Esophagus muscularis mucosa (tissue), 4 donors: ENCODE data around the gene MYO1E.

Experiments used
- CTCF ChIP-seq, 3 experiments: fragments of 200-600 bp in 2 of 3; fragments of 450-650 bp in 1 of 3; sonication (generic) in 2 of 3; IDR thresholded peaks; one replicate each; pipeline ENCODE4 v1.5.1; 2017 to 2019; ENCODE audit warnings: antibody characterized with exemption in 3 of 3, mild to moderate bottlenecking in 2 of 3, moderate library complexity in 1 of 3
- EP300 ChIP-seq: sonication (generic); formaldehyde crosslinking; IDR thresholded peaks from one replicate; pipeline ENCODE4 v1.6.1; 2017; ENCODE audit warnings: antibody characterized with exemption
- POLR2A ChIP-seq: fragments of 450-650 bp; IDR thresholded peaks from one replicate; pipeline ENCODE4 v1.6.1; 2017; ENCODE audit warnings: antibody characterized with exemption, moderate library complexity, mild to moderate bottlenecking, low read depth
- POLR2AphosphoS5 ChIP-seq, 2 donors: sonication (generic); formaldehyde crosslinking; IDR thresholded peaks; one replicate each; pipeline ENCODE4 v1.6.1; 2017; ENCODE audit warnings: antibody characterized with exemption in 2 of 2

- TF ChIP-seq EP300 (no peak), CTCF (IDR thresholded peaks at IDR 0.05) (no peak), POLR2AphosphoS5 (IDR thresholded peaks at IDR 0.05) (no peak), POLR2A (no peak)
Measured at GRCh38 chr15:59321000-59321689, 51.5 kb downstream of the MYO1E start.
